GM12891 (cell line): Measurements from ENCODE around the gene CAPN7.

ENCODE experiments used
- POLR2A ChIP-seq: IDR thresholded peaks from 2 replicates; pipeline ENCODE4 v1.6.1; 2011; ENCODE audit warnings: low read depth, low read length, control low read depth
- POLR2AphosphoS5 ChIP-seq: IDR thresholded peaks from 2 replicates; pipeline ENCODE4 v1.6.1; 2011; ENCODE audit warnings: low read depth, low read length, control low read depth
- POU2F2 ChIP-seq: IDR thresholded peaks from 2 replicates; pipeline ENCODE4 v1.6.1; 2011; ENCODE audit warnings: low read depth, mild to moderate bottlenecking, control low read depth, low read length, moderate library complexity
- SPI1 ChIP-seq: IDR thresholded peaks from 2 replicates; pipeline ENCODE4 v1.6.1; 2011; ENCODE audit warnings: low read depth, low read length, control low read depth
- TAF1 ChIP-seq: IDR thresholded peaks from 2 replicates; pipeline ENCODE4 v1.6.1; 2011; ENCODE audit warnings: low read depth, low read length, control low read depth

- TF ChIP-seq POLR2A (no peak), POU2F2 (no peak), POLR2AphosphoS5 (no peak), TAF1 (no peak), SPI1 (no peak)
These were observed 17.9 kb downstream of the CAPN7 start for GRCh38 chr3:15223685-15224572.
